HG02885 (cell line): ENCODE measurements around the gene ELOVL6.
A peak's percentile ranks its signal among the peaks of the same experiment; 100 is the strongest.
"Not testable (repeated sequence)": the region's sequence is repeated elsewhere in the genome, so short reads cannot be mapped to it uniquely, and the experiment has no call there.

Experiments used
- ATAC-seq: cut with Tn5 transposase; IDR thresholded peaks from one replicate; pipeline ENCODE4 v1.9.1; 2021; ENCODE audit warnings: mild to moderate bottlenecking; ENCODE audit not compliant: unreplicated experiment, poor library complexity

Gene ELOVL6

GRCh38 chr4:110198435-110199416 lies at the start of gene ELOVL6:
Gene ELOVL6, minus strand, starts transcription at chr4:110198615. Its CDS starts 280 bp downstream, at chr4:110198335.
- ATAC-seq, result peak; percentile 19

GRCh38 chr4:110248100-110248499 lies 49.7 kb upstream of the ELOVL6 start:
- ATAC-seq, result no peak

DNA sequence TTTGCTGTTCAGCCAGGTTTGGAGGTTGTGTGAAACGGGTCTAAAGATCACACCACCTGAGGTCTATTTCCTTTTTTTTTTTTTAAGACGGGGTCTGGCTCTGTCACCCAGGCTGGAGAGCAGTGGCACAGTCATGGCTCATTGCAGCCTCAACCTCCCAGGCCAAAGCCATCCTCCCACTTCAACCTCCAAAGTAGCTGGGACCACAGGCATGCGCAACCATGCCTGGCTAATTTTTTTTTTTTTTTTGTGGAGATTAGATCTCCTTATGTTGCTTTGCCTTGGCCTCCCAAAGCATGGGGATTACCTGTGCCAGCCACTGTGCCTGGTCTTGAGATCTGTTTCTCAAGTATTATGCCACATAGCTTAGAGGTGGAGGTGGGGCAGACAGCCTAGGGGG lies 49.2 kb upstream of the ELOVL6 start:
- no peak for ATAC-seq

GRCh38 chr4:110245577-110245976 lies 47.2 kb upstream of the ELOVL6 start:
- no peak for ATAC-seq

DNA sequence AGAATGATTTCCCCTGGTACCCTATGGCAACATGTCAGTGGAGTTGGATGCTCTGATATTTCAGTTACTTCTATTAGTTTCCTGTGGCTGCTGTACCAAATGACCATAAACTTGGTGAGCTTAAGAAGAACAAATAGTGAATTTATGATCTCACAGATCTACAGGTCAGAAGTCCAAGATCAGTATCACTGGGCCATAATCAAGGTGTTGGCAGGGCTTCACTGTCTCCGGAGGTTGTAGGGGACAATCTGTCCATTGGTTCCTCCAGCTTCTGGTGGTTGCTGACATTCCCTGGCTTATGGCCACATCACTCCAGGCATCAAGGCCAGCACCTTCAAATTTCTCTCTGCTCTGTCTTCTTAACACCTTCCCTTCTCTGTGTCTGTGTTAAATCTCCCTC lies 37.9 kb upstream of the ELOVL6 start:
- ATAC-seq, result no peak

- ATAC-seq, result not testable (repeated sequence)
These were observed 35.2 kb upstream of the ELOVL6 start for GRCh38 chr4:110233581-110233980.

DNA sequence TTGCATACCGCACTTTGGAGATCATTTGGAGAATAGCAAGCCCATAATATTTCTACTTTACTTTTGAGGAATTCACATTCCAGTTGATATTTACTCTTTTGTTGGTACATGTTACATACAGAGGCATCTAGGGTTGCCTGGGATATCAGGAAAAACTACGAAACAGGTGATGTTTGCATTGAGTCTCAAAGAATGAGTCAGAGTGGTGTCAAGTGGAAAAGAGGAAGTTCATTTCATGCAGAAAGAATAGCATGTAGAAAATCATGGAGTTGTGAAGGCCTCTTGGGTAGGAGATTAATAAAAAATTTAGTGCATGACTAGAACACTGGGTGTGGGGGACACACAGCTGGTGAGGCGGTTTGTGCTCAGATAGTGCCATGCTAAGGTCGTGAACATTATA lies 33.5 kb upstream of the ELOVL6 start:
- ATAC-seq, result peak; percentile 67

DNA sequence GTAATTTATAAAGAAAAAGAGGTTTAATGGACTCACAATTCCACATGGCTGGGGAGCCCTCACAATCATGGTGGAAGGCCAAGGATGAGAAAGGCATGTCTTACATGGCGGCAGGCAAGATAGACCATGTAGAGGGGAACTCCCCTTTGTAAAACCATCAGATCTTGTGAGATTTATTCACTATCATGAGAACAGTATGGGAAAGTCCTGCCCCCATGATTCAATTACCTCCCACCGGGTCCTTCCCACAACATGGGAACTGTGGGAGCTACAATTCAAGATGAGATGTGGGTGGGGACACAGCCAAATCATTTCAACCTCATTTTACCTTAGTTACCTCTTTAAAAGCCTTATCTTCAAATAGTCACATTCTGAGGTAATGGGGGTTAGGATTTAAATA lies 30.9 kb upstream of the ELOVL6 start:
- ATAC-seq, result no peak

DNA sequence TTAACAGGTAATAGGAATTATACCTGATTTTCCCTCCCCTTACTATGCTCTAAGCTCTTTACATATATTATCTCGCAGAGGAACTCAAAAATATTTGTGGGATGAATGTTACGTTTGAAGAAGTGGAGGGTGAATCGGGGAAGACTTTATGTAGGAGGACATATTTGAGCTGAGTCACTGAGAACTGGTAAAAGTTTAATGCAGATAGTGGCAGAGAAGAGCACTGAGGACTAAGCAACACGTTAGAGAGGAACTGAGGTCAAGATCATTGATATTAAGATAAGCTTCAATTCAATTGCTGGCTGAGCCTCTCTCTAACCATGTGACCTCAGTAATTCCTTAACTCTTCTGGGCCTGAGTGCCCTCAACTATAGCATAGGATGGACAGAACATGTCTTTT lies 26.4 kb upstream of the ELOVL6 start:
- ATAC-seq, result no peak

GRCh38 chr4:110224142-110224541 lies 25.7 kb upstream of the ELOVL6 start:
- peak; percentile 76 for ATAC-seq

DNA sequence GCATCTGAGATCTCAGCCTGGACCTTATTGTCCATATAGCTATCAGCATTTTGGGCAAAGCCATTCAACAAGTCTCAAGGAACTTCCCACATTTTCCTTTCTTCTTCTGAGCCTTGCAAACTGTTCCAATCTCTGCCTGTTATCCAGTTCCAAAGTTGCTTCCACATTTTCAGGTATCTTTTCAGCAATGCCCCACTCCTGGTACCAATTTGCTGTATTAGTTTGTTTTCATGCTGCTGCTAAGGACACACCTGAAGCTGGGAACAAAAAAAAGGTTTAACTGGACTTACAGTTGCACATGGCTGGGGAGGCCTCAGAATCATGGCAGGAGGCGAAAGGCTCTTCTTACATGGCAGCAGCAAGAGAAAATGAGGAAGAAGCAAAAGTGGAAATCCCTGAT lies 20.5 kb upstream of the ELOVL6 start:
- not testable (repeated sequence) for ATAC-seq

- not testable (repeated sequence) for ATAC-seq
These were observed 18.8 kb upstream of the ELOVL6 start for GRCh38 chr4:110217181-110217580.

- ATAC-seq, result no peak
These were observed 17.7 kb upstream of the ELOVL6 start for GRCh38 chr4:110216129-110216528.

- ATAC-seq, result no peak
These were observed 13.3 kb upstream of the ELOVL6 start for GRCh38 chr4:110211770-110212061.

GRCh38 chr4:110211007-110211769 lies 12.8 kb upstream of the ELOVL6 start:
- ATAC-seq, result peak; percentile 90

- no peak for ATAC-seq
These were observed 10.0 kb upstream of the ELOVL6 start for GRCh38 chr4:110208419-110208818.

- ATAC-seq, result no peak
These were observed 8.8 kb upstream of the ELOVL6 start for GRCh38 chr4:110207233-110207632.

GRCh38 chr4:110202024-110202423 lies 3.6 kb upstream of the ELOVL6 start:
- no peak for ATAC-seq

- no peak for ATAC-seq
These were observed 3.1 kb upstream of the ELOVL6 start for GRCh38 chr4:110201502-110201901.

DNA sequence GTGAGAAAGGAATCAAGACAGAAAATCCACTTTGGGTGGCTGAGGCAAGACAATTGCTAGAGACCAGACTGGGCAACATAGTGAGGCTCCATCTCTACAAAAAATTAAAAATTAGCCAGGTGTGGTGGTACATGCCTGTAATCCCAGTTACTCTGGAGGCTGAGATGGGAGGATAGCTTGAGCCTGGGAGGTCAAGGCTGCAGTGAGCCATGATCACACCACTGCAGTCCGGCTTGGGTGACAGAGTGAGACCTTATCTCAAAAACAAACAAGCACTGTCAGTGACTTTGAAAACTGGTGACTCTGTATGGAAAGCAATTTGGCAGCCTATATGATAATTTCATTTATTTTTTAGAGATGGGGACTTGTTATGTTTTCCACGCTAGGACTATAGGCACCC lies 2.3 kb upstream of the ELOVL6 start:
- no peak for ATAC-seq

DNA sequence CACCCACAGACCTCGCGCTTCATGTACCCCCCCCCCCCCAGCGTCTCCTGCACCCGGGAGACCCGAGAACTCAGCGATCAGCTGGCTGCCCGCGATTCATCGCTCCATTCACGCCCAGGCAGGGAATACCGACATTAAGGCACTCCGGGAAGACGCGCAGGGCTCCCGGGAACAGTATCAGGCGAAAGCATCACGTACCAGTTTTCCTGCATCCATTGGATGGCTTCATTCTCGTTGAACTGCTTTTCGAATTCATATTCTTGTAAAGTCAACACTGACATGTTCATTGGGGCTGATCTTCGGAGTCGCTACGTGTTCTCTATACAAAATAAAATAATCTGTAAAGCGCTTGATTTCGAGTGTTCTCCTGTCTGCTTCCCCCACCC lies 373 bp downstream of the ELOVL6 start:
- ATAC-seq, result no peak
